UCSD-AML1 (cell line): Measurements from ENCODE around the gene PDCL2.
"Not testable (repeated sequence)": the region's sequence is repeated elsewhere in the genome, so short reads cannot be mapped to it uniquely, and the experiment has no call there.

Experiments used
- DNase-seq: peaks from one replicate; lab custom pipeline; 2025; ENCODE audit not compliant: unreplicated experiment; lab: John Stamatoyannopoulos, UW

Gene PDCL2

DNA sequence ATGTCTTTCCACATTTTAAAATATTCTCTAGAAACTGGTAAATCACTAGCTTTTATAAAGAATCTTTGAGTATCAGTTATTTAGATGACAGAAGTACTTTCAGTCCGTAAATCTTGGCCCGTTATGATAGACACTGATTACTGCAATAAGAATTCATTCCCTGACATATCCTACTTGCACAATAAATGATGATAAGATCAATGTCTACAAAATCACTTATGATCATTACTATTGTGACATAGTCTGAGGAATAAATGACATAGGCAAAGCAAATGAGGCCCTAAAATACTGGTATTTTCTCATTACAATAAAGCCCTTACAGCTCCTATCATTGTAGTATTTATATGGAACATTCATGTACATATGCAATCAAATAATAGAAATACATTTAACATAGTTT, 6.6 kb upstream of the PDCL2 start:
- DNase-seq = no peak

- no peak for DNase-seq
Measured at GRCh38 chr4:55588160-55588559, 3.9 kb downstream of the PDCL2 start.

DNA sequence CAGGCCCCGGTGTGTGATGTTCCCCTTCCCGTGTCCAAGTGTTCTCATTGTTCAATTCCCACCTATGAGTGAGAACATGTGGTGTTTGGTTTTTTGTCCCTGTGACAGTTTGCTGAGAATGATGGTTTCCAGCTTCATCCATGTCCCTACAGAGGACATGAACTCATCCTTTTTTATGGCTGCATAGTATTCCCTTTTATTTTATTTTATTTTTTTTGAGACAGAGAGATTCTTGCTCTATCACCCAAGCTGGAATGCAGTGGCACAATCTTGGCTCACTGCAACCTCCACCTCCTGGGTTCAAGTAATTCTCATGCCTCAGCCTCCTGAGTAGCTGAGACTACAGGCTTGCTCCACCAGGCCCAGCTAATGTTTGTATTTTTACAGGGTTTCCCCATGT, 9.3 kb downstream of the PDCL2 start:
- not testable (repeated sequence) for DNase-seq

DNA sequence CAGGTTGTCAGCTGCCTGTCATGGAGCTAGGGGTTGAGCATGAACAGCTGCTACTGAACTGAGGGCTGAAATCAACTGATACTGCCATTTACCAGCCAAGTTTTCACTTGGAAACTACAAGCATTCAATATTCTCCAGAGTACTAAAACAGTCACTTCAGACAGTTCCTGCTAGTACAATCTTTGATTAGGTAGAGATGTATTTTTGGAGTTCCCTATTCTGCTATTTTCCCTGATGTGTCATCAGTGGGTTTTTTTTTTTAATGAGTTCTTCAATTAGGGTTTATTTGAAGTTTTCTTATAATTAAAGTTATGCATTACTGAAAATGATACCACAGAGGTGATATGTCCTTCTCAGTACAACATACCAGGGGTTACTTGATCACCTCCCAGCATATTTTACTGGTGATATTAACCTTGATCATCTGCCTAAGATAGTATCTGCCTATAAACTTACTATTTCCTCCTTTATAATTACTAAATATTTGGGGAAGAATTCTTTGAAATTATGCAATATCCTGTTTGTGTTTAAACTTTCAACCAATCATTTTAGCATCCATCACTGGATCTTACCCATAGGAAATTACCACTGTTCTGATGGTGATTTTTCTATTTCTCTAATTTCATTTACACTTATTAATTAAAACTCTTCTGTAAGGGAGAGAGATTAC, 13.6 kb downstream of the PDCL2 start:
- DNase-seq = no peak

GRCh38 chr4:55575513-55575912, 16.5 kb downstream of the PDCL2 start:
- no peak for DNase-seq

DNA sequence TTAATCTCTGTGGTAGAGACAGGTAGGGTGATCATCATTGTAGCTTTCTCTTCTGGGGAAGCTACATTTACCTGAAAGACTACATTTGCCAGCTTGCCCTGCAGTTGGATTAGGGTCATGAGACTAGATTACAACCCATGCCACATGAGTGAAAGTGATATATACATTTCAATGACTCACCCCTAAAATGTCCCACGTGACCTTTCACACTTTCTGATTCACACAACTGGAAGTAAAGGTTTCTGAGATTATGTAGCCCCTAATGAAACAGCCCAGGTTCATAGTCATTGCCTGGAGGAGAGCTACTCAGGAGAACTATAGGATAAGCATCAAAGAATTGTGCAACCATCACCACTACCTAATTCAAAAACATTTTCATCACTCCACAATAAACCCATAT, 17.8 kb downstream of the PDCL2 start:
- no peak for DNase-seq

DNA sequence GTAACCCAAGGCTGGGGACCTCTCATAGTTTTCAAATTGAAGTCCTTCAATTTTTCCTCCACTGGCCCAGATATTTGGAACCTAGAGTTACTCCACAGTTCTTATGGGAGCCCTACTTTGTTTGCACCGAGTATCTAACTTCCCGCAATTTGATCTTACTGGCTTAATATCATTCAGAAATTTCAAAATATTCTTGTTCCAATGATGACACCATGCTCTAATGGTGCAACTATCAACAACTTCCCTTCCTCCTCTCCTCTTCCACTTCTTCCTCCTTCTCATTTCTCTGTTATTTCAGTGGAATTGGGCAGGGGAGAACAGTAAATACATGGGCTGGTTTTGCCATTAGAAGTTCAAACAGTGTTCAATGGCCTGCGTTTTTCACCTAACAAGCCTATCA, 20.2 kb downstream of the PDCL2 start:
- no peak for DNase-seq

GRCh38 chr4:55568905-55569504, 23.0 kb downstream of the PDCL2 start:
- DNase-seq = no peak

- no peak for DNase-seq
Measured at GRCh38 chr4:55561889-55562288, 30.2 kb downstream of the PDCL2 start.

- DNase-seq = no peak
Measured at GRCh38 chr4:55560096-55560495, 31.9 kb downstream of the PDCL2 start.

DNA sequence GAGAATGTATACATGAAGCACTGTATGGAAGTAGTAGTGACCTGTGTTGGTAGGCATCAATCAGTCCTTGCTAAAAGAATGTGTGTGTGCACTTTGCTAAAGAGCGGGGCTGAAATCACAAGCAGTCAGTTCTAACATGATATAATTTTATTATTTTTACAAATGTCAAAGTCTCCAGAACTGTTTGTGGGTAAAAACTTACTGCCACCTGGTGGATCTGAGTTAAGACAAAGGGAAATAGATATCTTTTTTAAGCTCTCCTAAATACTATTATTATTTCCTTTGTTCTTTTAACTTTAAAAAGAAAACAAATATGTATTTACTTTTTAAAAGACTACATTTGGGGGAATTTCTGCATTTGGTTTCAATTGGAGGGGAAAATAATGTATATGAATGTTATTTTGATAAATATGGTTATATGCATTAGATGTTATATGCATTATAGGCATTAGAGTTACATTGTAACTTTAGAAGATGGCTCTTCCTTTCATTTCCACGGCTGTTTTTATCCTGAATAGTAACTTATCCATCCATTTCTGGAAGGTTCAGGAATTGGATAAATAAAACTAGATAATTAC, 37.5 kb downstream of the PDCL2 start:
- DNase-seq = no peak

DNA sequence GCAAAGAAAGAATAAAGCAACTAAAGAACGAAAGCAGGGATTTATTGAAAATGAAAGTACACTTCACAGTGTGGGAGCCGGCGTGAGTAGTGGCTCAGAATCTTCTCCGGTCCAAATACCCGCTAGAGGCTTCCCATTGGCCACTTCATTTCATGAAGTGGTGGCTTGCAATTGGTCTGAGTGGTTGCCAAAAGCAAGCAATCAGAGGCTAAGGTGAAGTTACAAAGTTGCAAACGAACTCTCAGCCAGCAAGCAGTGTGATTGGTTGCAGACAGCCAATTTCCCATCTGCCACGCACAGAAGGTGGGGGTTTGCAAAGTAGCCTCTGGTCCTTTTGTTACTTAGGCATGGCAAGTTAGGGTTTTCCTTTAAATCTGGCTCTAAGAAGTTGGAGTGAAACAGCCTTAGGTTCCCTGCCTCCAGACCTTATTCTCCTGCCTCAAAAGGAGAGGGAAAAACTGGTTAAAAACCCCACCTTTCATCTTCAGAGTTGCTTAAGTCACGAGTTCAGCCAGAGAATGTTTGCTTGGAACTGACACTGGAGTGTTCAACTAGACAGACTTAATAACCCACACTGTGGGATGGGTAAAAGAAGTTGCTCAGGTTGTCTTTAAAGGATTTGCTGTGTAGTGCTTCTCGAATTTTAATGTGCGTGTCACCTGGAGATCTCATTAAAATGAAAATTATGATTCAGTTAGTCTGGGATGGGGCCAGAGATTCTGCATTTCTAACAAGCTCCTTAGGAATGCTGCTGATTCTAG, 38.4 kb downstream of the PDCL2 start:
- no peak for DNase-seq

- DNase-seq = not testable (repeated sequence)
Measured at GRCh38 chr4:55551964-55552363, 40.1 kb downstream of the PDCL2 start.

GRCh38 chr4:55549888-55550287, 42.2 kb downstream of the PDCL2 start:
- no peak for DNase-seq

- DNase-seq = no peak
Measured at GRCh38 chr4:55547918-55548317, 44.1 kb downstream of the PDCL2 start.

DNA sequence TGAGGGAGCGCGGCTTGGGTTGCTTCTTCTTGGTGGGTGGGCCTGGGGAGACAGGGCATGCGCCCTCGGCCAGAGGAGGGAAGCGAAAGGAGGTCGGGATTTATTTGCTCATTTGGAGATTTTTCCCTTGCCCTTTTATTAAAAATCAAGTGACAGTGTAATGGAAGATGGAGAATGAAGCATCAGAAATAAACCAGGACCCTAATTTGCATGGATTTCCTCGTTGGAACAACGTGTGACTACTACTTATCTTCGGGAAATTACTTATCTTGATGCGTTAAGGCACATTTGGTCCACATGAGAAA, 44.6 kb downstream of the PDCL2 start:
- no peak for DNase-seq

DNA sequence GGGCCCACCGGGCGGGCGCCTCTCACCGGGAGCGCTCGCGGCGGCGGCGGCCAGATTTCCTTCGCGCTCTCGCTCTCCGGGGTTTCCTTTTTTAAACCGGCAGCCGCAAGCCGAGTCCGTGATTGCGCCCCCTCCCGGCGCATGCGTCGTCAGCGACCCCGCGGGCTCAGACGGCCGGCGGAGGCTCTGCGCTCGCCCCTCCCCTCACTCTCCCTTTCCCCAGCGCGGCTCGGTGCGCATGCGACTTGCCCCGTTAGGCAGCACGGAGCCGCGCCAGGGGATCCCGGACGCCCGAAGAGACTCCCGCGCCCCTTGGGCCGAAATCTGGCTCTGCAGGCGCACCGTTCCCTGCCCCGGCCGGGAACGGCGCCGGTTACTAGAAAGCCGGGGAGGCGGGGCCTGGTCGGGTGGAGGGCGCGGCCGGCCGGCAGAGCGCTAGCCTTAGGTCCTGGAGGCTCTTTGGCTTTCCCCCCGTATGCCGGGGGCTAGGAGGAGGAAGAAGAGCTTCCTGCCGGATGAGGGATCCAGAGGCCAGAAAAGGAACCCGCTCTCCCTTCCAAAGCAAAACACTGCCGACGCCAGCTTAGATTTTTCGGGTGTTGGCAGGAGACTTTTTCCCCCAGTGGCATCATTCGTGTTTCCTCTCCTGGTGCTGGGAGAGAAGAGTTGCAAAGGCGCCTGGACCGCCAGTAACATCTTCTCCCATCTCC, 45.1 kb downstream of the PDCL2 start, which contains the start of gene CLOCK:
TSS of gene CLOCK (minus strand) at position 154 of the 710 bp plus-strand sequence. CDS start 64,124 bp downstream, outside the sequence.
- peak; percentile 86 for DNase-seq

- no peak for DNase-seq
Measured at GRCh38 chr4:55546506-55546755, 45.6 kb downstream of the PDCL2 start.

DNA sequence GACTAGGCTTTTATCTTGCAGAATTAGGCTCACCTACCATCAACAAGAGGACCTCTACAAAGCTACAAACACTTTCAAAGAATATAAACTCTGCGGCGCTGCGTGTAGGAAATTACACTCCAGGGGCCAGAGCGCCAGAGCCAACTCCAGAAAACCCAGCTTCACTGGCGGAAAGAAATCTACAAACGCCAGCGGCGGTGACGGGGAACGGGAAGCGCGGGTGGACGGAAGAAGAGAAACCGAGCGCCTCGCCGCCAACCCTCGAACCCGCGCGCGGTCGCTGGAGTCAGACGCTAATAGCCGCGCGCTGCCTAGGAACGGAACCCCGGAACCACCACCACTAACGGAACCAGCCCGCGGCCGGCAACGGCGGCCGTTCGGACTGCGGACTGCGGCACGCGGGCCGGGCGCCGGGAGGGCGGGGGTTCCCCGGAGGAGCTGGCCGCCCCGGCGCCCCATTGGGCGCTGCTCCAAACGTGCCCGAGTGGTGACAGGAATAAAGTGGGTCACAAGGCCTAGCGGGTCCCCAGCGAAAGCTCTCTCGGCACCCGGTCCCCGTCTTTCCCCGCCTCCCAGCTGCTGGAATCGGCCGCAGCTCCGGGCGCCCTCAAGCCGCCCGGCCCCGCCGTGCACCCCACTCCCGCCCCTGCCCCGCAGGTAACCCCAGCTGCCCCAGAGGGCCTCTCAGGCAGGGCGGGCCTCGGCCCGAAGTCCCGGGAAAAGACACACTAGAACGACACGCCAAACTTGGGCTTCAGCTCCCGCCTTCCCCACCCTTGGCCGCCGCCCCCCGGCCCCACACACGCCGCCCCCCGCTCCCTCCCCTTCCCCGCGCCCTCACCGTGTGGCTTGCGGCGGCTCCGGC, 46.2 kb downstream of the PDCL2 start:
- peak; percentile 81 for DNase-seq

- no peak for DNase-seq
Measured at GRCh38 chr4:55545151-55545550, 46.9 kb downstream of the PDCL2 start.

DNA sequence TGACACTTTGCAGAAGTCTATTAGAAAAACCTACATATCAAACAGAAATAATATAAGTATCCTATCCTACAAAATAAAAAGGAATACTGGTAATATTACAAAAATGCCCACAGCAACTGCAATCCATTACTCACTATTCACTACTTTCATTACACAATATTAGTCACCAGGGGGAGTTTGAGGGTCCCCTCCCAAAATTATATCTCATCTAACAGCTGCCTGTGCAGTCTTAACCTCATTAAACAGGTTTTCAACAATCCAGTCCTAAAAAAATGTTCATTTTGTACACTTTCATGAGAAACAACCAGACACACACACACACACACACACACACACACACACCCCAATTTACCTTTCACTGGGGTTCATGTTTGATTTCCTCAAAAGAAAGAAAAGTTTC, 48.2 kb downstream of the PDCL2 start:
- no peak for DNase-seq
